Liver (tissue), 3 donors: ENCODE results near the gene SLA2.
"Not testable (repeated sequence)": the region's sequence is repeated elsewhere in the genome, so short reads cannot be mapped to it uniquely, and the experiment has no call there.

Source experiments
- CTCF ChIP-seq: fragments of 150-350 bp; IDR thresholded peaks from 2 replicates; pipeline ENCODE4 v1.5.1; 2017; ENCODE audit warnings: improper control_type of control experiment, low read depth, low read length; ENCODE audit not compliant: missing input control
- GABPA ChIP-seq, 2 donors: IDR thresholded peaks in 1 of 2; conservative IDR thresholded peaks in 1 of 2; 2 replicates each; pipeline ENCODE4 v1.6.1; 2016; ENCODE audit warnings: antibody characterized with exemption in 2 of 2, mild to moderate bottlenecking in 1 of 2, moderate library complexity in 1 of 2
- JUND ChIP-seq, 2 donors: IDR thresholded peaks; 2 replicates each; pipeline ENCODE4 v1.6.1; 2016; ENCODE audit warnings: antibody characterized with exemption in 2 of 2
- SP1 ChIP-seq: IDR thresholded peaks from 2 replicates; pipeline ENCODE4 v1.6.1; 2018; ENCODE audit warnings: antibody characterized with exemption, mild to moderate bottlenecking
- donor health status: healthy.
- donor health status: healthy.

GRCh38 chr20:36675545-36675944, 29.5 kb upstream of the SLA2 start:
- TF ChIP-seq CTCF; GABPA (IDR thresholded peaks at IDR 0.05 in 1 of 2, conservative IDR thresholded peaks at IDR 0.05 in 1 of 2); SP1; JUND (IDR thresholded peaks at IDR 0.05): not testable (repeated sequence)
